HCT116 (cell line): Measurements from ENCODE around the gene SLC2A9.

Experiments used
- ATF3 ChIP-seq: IDR thresholded peaks from 2 replicates; pipeline ENCODE4 v1.6.1; 2012
- CTCF ChIP-seq, 3 experiments: fragments of 200-600 bp in 1 of 3; sonication (generic) in 1 of 3; IDR thresholded peaks in 2 of 3; conservative IDR thresholded peaks in 1 of 3; 2 replicates each; pipeline ENCODE4 v1.5.1; 2012 to 2017; ENCODE audit warnings: low read depth in 2 of 3, low read length in 2 of 3, antibody characterized with exemption in 1 of 3, borderline replicate concordance in 1 of 3, control low read depth in 1 of 3, mild to moderate bottlenecking in 1 of 3, mixed read lengths in 1 of 3, mixed run types in 1 of 3, moderate library complexity in 1 of 3; ENCODE audit not compliant: insufficient read depth in 1 of 3
- EZH2phosphoT487 ChIP-seq: fragments of 200-600 bp; IDR thresholded peaks from 2 replicates; pipeline ENCODE4 v1.6.1; 2018; ENCODE audit warnings: antibody characterized with exemption, borderline replicate concordance
- POLR2A ChIP-seq: IDR thresholded peaks from 2 replicates; pipeline ENCODE4 v1.7.0; 2011; ENCODE audit warnings: borderline replicate concordance; ENCODE audit not compliant: insufficient read depth, insufficient read length; ENCODE audit errors: extremely low read depth
- RAD21 ChIP-seq: IDR thresholded peaks from 2 replicates; pipeline ENCODE4 v1.6.1; 2012; ENCODE audit warnings: low read depth, mild to moderate bottlenecking

GRCh38 chr4:9996319-9997110 is 24.8 kb downstream of the SLC2A9 start:
- no peak for TF ChIP-seq ATF3
- TF ChIP-seq CTCF (IDR thresholded peaks at IDR 0.05 in 2 of 3, conservative IDR thresholded peaks at IDR 0.05 in 1 of 3; ENCODE audit: borderline replicate concordance in 1 of 3, insufficient read depth in 1 of 3, low read depth in 2 of 3, low read length in 2 of 3): no peak
- TF ChIP-seq EZH2phosphoT487: no peak
- no peak for TF ChIP-seq RAD21
- TF ChIP-seq POLR2A: no peak
